Measurements from ENCODE around the gene FAM47C.
"Not testable (repeated sequence)": the region's sequence is repeated elsewhere in the genome, so short reads cannot be mapped to it uniquely, and the experiment has no call there.

The FAM47C gene

DNA sequence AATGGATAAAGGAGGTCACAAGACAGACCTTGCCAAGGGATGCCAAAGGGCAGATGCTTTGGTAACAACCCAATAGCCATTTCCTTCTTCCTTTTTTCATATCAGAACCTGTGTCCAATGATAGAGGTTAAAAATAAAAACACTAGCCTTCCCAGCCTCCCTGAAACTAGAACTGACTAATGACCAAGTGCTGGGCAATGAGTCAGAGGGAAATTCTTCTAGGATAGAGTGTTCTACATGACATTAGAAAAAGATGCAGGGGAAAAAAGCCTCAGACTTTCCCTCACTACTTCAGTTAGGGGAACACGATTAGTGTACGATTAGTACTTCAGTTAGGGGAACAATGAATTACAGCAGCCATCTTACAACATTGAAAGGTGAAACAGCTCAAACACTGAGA lies 29.3 kb upstream of the FAM47C start:
- TF ChIP-seq CTCF (IDR thresholded peaks at IDR 0.05; ENCODE audit: low read depth, low read length, missing control alignments): no peak
- in situ Hi-C loops (cut with HindIII; ENCODE audit: low pct_ligation_motif_present, low sequenced_read_pairs): no loop called here
- peak; percentile 12 for DNase-seq

GRCh38 chrX:36983831-36984230 lies 24.3 kb upstream of the FAM47C start:
- Histone ChIP-seq H3K36me3 (replicated peaks) (no peaks in the 10 kb centered on the region), H3K27me3 (replicated peaks) (no peaks in the 10 kb centered on the region), H3K27ac (no peak overlapping the region), H3K4me3 (ENCODE audit: low read depth, low read length) (no peak overlapping the region)
- no peak for DNase-seq
- TF ChIP-seq CTCF (IDR thresholded peaks at IDR 0.05; ENCODE audit: low read depth, low read length, missing control alignments): no peak
- in situ Hi-C loops (cut with HindIII; ENCODE audit: low pct_ligation_motif_present, low sequenced_read_pairs): no loop called here

More for the DNA sequence above, 29.3 kb upstream of the FAM47C start:
- no peaks in the 10 kb centered on the region for H3K27me3 ChIP-seq (replicated peaks)
- H3K36me3 ChIP-seq (replicated peaks): no peaks in the 10 kb centered on the region
- no peak overlapping the region for H3K4me3 ChIP-seq (ENCODE audit: low read depth, low read length)
- H3K27ac ChIP-seq: no peak overlapping the region

DNA sequence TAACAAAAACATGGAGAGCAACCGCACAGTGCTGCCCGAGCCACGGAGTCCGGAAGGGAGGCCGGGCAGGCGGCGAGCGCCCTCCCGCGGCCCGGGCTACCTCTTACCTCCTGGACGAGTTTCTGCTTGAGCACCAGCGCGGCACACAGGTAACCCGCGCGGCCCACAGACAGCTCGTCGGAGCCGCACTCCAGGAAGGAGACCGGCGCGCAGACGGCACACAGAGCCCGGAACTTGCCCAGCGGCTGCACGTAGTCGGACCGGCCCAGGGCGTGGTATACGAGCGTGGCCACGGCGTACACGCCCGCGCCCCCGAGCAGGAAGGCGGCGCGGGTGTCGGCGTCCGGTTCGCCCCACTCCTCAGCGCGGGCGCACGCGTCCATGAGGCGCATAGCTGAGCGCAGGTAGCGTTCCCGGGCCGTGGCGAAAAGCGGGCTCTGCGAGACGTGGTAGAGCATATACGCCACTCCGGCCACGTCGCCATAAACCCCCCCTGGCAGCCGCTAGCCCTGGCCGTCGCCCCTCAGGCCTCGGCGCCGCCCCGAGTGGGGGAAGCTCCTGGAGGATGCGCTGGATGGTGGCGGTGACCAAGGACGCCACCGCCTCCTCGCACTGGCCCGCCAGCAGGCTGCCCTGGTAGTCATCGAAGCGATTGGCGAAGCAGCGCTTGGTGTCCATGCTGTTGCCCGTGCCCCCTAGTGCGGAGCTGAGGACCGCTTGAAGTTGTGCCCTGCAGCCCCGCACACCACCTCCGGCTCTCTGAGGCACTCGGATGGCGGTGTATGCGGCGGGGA lies 22.6 kb upstream of the FAM47C start:
- DNase-seq; H3K27ac ChIP-seq; H3K27me3 ChIP-seq (replicated peaks); H3K36me3 ChIP-seq (replicated peaks); in situ Hi-C loops (cut with HindIII; ENCODE audit: low pct_ligation_motif_present, low sequenced_read_pairs): not testable (repeated sequence)
- TF ChIP-seq CTCF (IDR thresholded peaks at IDR 0.05; ENCODE audit: low read depth, low read length, missing control alignments): peak; percentile 42
- peak overlapping the region; percentile 47 for H3K4me3 ChIP-seq (ENCODE audit: low read depth, low read length)

GRCh38 chrX:36986231-36986630 lies 21.9 kb upstream of the FAM47C start:
- no peak for TF ChIP-seq CTCF (IDR thresholded peaks at IDR 0.05; ENCODE audit: low read depth, low read length, missing control alignments)
- Histone ChIP-seq H3K4me3 (ENCODE audit: low read depth, low read length) (peak overlapping the region; percentile 15), H3K27me3 (replicated peaks) (no peaks in the 10 kb centered on the region), H3K27ac (no peak overlapping the region), H3K36me3 (replicated peaks) (no peaks in the 10 kb centered on the region)
- no peak for DNase-seq
- in situ Hi-C loops (cut with HindIII; ENCODE audit: low pct_ligation_motif_present, low sequenced_read_pairs): no loop called here

DNA sequence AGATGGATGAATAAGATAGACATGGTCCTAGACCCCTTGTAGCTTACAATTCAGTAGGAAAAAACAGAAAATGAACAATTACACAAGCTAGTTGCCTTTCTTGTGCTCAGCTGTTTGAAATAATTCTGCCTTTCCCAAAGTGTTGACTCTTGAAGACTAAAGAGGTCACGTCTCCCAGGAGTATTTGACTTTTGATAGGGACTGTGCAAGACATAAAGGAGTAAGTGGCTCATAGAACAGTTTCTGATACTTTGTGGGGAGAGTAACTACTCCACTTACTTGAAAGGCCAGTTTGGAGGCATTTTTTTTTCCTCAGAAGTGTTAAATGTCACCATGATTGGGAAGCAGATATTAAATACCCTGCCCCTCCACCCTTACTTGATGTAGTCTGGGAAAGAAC lies 21.0 kb upstream of the FAM47C start:
- H3K4me3 ChIP-seq (ENCODE audit: low read depth, low read length); H3K27me3 ChIP-seq (replicated peaks); H3K36me3 ChIP-seq (replicated peaks); H3K27ac ChIP-seq; in situ Hi-C loops (cut with HindIII; ENCODE audit: low pct_ligation_motif_present, low sequenced_read_pairs); DNase-seq: not testable (repeated sequence)

- in situ Hi-C loops (cut with HindIII; ENCODE audit: low pct_ligation_motif_present, low sequenced_read_pairs): no loop called here
- TF ChIP-seq CTCF (IDR thresholded peaks at IDR 0.05; ENCODE audit: low read depth, low read length, missing control alignments): no peak
Measured at GRCh38 chrX:37000140-37000539, 8.0 kb upstream of the FAM47C start.

More at GRCh38 chrX:37000140-37000539, 8.0 kb upstream of the FAM47C start:
- Histone ChIP-seq H3K36me3 (replicated peaks) (no peaks in the 10 kb centered on the region), H3K27ac (no peak overlapping the region), H3K27me3 (replicated peaks) (no peaks in the 10 kb centered on the region), H3K4me3 (ENCODE audit: low read depth, low read length) (no peak overlapping the region)
- DNase-seq: no peak
